A549 treated with ZK216348 at 1 μM for 4 hours (cell line): ENCODE results near the gene LCAT. TPM values are rescaled to one million over a fixed set of nuclear protein-coding genes. Genes with fewer than 3 reads are reported as not detected.

ENCODE experiments used
- total RNA-seq: library from RNA; stranded (reverse); fragments of 200-300 nt; extraction: Qiagen RNA extraction; gene quantifications from 5 replicates; pipeline ENCODE4 v1.2.3, GENCODE V29; 2022; ENCODE audit warnings: low read depth

Gene LCAT, protein sequence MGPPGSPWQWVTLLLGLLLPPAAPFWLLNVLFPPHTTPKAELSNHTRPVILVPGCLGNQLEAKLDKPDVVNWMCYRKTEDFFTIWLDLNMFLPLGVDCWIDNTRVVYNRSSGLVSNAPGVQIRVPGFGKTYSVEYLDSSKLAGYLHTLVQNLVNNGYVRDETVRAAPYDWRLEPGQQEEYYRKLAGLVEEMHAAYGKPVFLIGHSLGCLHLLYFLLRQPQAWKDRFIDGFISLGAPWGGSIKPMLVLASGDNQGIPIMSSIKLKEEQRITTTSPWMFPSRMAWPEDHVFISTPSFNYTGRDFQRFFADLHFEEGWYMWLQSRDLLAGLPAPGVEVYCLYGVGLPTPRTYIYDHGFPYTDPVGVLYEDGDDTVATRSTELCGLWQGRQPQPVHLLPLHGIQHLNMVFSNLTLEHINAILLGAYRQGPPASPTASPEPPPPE
- 9.0 to 15.1 TPM (median 12.4 TPM) in 5 replicates for total RNA-seq

GRCh38 chr16:67943619-67944504 is at the start of gene LCAT:
LCAT (minus strand) TSS chr16:67944120; CDS start chr16:67944101, 19 bp downstream.

GRCh38 chr16:67979955-67980678 is 36.2 kb upstream of the LCAT start, which contains the start of gene DPEP3:
DPEP3 (minus strand) TSS chr16:67980499; CDS start chr16:67980380, 119 bp downstream.

DNA sequence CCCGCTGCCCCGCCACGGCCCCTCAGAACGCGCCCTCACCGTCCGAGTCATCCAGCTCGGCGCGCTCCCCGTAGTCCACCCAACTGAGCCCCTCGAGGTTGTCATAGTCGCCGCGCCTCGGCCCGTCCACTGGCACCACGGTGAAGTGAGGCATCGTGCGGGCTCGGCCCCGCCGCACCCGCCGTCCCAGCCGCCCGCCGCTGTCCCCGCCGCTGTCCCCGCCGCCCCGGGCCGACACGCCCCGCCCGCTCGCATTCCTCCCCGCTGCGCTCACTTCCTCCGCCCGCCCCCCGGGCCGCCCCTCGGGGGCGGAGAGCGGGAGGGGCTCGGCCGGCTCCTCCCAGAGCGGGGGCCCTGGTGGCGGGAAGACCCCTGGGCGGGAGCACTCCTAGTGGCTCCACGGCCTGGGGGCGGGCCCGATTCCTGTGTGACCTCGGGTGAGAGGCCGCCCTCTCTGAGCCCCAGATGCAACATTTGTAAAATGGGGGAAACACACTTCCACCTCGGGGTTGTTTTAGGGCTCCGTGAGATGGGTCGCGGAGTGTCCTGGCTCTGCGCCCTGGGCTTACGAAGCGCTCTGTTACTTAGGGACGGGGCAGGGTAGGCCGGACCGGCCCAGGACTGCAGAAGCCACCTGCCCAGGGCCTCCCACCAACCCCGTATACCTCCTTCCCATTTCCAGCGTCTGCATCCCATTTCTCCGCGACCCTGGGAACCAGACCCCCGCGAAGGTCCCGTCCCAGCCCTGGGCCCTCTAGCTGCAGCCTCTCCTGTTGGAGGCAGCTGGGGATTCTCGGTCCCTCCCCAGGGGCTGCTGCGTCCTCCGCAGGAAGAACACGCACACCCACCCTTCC is 24.7 kb upstream of the LCAT start, which contains the start of gene SLC12A4:
Gene SLC12A4, minus strand, starts transcription at position 238 of the 854 bp plus-strand sequence. Its CDS starts 84 bp downstream, at position 154.

DNA sequence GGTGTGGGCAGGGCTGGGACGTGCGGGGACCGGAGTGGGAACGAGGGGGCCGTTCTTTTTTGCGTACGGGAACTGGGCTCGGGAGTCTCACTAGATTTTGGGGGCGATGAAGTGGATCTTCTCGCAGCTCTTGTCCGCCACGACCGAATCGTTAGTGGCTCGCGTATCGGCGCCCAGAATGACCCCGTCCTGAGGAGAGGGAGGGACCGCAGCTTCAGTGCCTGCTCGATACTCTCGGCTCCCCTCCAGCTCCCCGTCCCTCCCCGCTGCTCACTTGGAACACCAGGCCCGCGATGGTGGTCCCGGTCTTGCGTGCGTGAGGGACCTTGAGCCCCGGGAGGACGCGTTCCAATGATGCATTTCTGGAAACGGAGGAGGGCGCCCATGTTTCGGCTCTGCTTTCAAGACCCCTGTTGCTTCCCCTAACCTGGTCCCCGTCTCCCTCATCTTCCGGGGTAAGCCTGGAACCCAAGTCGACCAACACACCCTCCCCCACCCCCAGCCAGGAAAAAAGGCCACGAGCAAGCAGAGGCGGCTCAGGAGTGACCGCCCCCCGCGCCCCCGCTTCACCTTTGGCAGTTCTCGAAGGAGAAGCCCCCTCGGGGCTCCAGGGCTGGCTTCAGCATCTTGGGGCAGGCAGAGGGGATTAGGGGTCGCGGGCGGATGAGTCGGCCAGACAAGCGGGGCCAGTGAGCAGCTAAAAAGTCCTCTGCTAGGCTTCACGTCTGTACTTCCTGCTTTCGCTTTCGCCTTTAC is 7.6 kb downstream of the LCAT start, which contains the start of gene PSMB10:
Gene PSMB10, minus strand, starts transcription at position 727 of the 756 bp plus-strand sequence. Its CDS starts 101 bp downstream, at position 626.

DNA sequence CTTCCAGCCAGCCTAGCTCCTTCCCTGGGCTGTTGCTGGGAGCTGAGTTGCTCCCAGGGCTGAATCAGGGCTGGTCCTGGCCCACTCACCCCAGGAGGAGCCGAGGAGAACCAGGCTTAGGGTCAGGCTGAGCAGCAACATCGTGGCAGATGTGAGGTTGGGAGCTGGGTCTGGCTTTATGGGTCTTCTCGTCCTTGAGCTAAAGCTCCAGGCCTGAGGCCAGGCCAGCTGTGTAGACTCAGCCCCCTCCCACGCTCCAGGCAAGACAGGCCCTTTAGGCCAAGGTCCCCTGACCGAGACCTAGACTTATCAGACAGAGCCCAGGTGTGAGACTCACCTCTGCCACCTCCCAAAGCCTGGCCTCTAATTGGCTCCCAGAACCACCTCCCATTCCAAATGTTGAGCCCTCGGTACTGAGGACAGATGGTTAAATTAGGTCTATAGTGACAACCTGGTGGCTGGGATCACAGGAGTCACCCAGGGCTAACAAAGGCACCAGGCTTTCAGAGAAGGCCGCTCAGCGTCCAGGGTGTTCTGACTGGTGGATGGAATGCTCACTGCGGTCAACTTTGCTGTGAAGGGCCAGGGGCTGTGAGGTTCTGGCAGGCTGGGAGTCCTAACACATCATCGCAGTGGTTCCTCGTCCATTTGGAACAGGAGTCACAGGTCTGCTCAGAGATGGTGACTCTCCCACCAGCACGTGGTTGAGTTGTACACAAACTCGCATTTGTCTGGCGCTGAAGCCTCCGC is 12.0 kb downstream of the LCAT start, which contains the start of gene CTRL:
Gene CTRL, minus strand, starts transcription at position 151 of the 750 bp plus-strand sequence. Its CDS starts 10 bp downstream, at position 141.

GRCh38 chr16:67892899-67893742 is 50.8 kb downstream of the LCAT start, which contains the start of gene PSKH1:
PSKH1 (plus strand) TSS chr16:67893254; CDS start chr16:67908750, 15,496 bp downstream.

Other genes starting within 250 kb of the LCAT start
- 14.0 to 18.3 TPM (median 17.5 TPM) in 5 replicates for gene GFOD2, start 224.8 kb downstream of the LCAT start, total RNA-seq
- 6.7 to 10.7 TPM (median 9.7 TPM) in 5 replicates for gene RANBP10, start 137.6 kb downstream of the LCAT start, total RNA-seq
- gene TSNAXIP1, start 137.2 kb downstream of the LCAT start, total RNA-seq = 0.32 to 0.86 TPM (median 0.43 TPM) in 5 replicates
- 25.2 to 46.3 TPM (median 44.5 TPM) in 5 replicates for gene THAP11, start 101.8 kb downstream of the LCAT start, total RNA-seq
- 230 to 282 TPM (median 237 TPM) in 5 replicates for gene NUTF2, start 97.2 kb downstream of the LCAT start, total RNA-seq
- 21.4 to 32.5 TPM (median 28.4 TPM) in 5 replicates for gene CENPT, start 96.4 kb downstream of the LCAT start, total RNA-seq
- 43.1 to 69.7 TPM (median 65.1 TPM) in 5 replicates for gene EDC4, start 71.1 kb downstream of the LCAT start, total RNA-seq
- gene NRN1L, start 59.2 kb downstream of the LCAT start, total RNA-seq = 0.33 TPM in 1 of 5 replicates, not detected in the others
- 10.1 to 16.5 TPM (median 14.3 TPM) in 5 replicates for gene PSKH1, start 50.9 kb downstream of the LCAT start, total RNA-seq
- 1.0 to 2.5 TPM (median 1.4 TPM) in 5 replicates for gene CTRL, start 12.3 kb downstream of the LCAT start, total RNA-seq
- 34.4 to 55.4 TPM (median 47.8 TPM) in 5 replicates for gene PSMB10, start 7.3 kb downstream of the LCAT start, total RNA-seq
- gene SLC12A4, start 24.5 kb upstream of the LCAT start, total RNA-seq = 18.1 to 35.6 TPM (median 31.6 TPM) in 5 replicates
- not detected in 5 replicates for gene DPEP3, start 36.4 kb upstream of the LCAT start, total RNA-seq
- not detected in 5 replicates for gene DPEP2, start 55.4 kb upstream of the LCAT start, total RNA-seq
- gene DPEP2NB, start 71.8 kb upstream of the LCAT start, total RNA-seq = not detected in 5 replicates
- gene DDX28, start 79.1 kb upstream of the LCAT start, total RNA-seq = 14.9 to 20.1 TPM (median 18.7 TPM) in 5 replicates
- gene DUS2, start 79.2 kb upstream of the LCAT start, total RNA-seq = 14.9 to 20.0 TPM (median 16.7 TPM) in 5 replicates
- 11.4 to 18.0 TPM (median 15.3 TPM) in 5 replicates for gene NFATC3, start 141.2 kb upstream of the LCAT start, total RNA-seq